8988T (cell line): ENCODE data around the gene SECTM1.
"Not testable (repeated sequence)": the region's sequence is repeated elsewhere in the genome, so short reads cannot be mapped to it uniquely, and the experiment has no call there.

ENCODE experiments used
- DNase-seq: peaks from one replicate; pipeline ENCODE4 v3.0.0; 2011

The SECTM1 gene

DNA sequence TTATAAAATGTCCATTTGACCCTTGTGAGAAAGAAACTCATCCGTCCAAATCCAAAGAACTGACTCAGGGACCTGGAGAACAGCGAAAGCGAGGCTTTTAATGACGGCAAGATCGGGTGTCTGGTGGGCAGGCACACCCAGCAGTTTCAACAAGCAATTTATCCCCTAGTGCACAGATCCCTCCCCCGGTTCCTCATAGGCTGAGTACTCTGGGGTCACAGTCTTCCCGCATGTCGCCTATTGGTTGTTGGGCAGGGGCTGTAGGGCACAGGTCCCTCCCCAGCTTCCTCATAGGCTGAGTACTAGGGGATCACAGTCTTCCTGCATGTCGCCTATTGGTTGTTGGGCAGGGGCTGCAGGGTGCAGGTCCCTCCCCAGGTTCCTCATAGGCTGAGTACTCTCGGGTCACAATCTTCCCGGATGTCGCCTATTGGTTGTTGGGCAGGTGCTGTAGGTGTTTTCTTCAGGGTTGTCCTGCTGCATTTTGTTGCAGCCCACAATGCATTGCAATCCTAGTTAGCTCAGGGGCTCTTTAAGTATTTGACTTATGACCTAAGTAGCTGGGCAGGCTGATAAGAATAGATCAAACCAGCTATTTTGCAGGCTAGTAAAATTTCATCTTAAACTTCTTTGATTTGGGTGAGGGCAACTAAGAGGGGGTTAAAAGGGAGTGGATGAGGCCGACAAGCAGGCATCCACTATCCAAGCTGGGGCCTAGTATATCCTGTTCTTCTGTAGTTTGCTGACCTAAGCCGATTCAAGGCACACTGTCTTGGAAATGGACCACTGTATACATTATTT, 34.4 kb upstream of the SECTM1 start:
- no peak for DNase-seq

DNA sequence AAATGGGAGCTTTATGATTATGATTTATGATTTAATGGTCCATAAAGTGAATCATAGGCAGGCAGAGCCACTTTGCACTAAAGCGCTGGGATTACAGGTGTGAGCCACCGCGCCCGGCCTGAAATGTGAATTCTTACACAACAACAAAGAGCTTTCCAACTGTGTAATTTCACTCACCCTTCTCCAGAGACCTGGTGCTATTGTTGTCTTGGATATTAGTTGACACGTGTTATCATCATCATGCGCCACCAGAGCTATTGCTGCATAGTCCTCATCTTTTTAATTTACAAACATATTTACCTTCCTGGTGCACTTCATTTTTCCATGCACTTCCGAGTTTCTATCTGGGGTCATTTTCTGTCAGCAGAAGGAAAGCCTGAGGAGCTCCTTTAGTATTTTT, 33.2 kb upstream of the SECTM1 start:
- no peak for DNase-seq

DNA sequence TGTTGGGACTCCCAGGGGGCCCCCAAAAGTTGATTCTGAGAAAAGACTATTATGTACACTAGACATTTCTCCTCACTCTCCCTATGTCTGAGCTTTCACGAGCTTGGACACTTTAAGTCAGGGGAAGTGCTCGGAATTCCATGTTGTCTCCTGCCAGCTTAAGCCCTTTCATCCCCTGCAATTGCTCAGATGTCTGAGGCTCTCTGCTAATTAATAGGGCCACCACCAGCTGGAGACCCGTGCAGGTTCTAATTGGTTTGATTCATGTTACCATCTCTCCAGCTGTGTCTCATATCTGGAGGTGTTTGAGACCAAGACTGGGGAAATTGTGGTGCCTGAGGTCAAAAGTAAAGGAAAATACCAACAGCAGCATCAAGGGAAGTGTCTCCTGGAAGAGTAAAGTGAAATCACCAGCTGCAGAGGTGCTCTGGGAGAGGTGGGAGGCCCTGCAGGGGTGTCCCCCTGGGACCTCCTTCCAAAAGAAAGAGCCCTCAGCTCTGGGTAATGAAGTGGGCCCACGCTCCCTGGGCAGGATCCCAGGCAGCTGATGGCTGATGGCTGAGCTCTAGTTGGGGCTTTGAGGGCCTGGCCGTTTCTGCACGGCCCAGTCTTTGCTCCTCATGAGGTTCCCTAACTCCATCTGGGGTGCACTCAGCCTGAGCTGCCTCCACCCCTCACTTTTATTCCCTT, 32.2 kb upstream of the SECTM1 start:
- no peak for DNase-seq

DNA sequence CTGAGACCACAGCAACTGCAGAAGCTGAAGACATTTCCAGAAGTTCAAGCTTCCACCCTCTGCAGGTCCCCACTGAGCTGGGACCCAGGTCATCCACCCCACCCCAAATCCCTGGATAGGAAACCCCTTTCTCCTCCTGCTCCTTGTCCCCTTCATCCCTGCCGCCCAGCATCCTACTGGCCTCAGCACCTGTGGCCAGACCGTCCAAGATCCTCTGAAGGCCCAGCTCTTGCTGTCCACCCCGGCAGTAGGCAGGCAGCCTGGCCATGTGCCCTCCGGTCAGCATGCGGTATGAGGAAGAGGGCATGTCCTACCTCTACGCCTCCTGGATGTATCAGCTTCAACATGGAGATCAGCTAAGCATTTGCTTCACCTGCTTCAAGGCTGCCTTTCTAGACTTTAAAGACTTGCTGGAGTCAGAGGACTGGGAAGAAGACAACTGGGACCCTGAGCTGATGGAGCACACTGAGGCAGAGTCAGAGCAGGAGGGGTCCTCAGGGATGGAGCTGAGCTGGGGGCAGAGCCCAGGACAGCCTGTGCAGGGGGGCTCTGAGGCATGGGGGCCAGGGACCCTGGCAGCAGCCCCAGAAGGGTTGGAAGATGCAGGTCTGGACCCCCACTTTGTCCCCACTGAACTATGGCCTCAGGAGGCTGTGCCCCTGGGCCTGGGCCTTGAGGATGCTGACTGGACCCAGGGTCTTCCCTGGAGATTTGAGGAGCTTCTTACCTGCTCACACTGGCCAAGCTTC, 28.5 kb upstream of the SECTM1 start:
- DNase-seq = no peak

DNA sequence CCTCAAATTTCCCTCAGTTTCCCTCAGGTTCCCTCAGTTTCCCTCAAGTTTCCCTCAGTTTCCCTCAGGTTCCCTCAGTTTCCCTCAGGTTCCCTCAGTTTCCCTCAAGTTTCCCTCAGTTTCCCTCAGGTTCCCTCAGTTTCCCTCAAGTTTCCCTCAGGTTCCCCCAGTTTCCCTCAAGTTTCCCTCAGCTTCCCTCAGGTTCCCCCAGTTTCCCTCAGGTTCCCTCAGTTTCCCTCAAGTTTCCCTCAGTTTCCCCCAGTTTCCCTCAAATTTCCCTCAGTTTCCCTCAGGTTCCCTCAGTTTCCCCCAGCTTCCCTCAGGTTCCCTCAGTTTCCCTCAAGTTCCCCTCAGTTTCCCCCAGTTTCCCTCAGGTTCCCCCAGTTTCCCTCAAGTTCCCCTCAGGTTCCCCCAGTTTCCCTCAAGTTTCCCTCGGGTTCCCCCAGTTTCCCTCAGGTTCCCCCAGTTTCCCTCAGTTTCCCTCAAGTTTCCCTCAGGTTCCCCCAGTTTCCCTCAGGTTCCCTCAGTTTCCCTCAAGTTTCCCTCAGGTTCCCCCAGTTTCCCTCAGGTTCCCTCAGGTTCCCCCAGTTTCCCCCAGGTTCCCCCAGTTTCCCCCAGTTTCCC, 26.0 kb upstream of the SECTM1 start:
- not testable (repeated sequence) for DNase-seq

DNA sequence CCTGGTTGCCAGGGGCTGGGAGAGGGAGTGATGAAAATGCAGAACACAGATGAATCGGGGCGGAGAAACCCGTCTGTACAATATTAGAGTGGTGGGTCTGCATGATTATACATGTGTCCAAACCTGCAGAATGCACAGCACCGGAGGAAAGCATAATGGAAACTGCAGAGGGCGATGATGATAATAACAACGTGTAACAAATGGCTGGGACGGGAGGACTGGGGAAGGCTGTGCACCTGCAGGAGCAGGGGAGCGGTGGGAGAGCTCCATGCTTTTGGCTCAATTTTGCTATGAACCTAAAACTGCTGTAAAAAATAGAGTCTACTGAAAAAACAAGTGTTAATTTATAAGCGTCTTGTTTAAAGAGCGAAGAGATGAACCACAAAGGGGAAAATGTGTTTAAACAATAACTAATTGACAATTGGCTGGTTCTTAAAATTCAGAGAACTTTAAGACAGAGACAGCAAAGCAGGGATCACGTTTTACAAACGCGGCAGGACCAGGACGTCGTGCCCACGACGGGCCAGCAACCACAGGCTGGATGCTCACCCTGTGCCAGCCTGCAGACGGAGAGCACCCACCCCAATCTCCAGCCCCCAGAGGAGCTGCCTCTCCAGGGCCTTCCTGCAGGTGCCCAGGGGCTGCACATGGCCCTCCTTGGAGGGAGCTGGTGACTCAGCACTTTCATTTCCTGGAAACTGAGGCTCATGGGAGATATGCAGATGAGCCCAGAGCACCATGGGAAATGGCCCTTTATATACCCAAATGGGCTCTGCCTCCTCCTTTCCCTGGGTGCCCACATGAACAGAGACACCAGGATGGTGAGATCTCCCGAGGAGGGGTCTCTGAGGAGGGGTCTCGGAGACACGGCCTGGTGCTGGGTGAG, 25.1 kb upstream of the SECTM1 start, which contains the start of gene TEX19:
Gene TEX19, plus strand, starts transcription at position 783 of the 886 bp plus-strand sequence. CDS start 2,904 bp downstream, outside the sequence.
- no peak for DNase-seq

DNA sequence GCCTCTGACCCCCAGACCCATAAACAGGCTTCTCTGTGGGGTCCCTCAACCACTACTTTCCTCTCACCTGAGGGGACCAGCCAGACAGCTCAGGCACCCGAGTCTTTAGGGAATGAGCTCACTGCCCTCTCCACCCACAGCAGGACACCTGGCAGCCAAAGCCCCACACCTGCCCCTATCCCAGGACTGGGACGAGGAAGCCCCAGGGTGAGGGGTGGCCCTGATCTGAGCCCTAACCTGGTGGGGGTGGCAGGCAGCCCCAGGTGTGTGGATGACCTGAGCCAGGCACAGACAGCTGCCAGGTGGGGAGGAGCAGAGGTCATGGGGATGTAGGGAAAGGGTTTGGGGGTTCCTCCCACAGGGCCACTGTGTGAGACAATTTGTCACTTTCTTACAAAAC, 23.8 kb upstream of the SECTM1 start:
- DNase-seq = no peak

DNA sequence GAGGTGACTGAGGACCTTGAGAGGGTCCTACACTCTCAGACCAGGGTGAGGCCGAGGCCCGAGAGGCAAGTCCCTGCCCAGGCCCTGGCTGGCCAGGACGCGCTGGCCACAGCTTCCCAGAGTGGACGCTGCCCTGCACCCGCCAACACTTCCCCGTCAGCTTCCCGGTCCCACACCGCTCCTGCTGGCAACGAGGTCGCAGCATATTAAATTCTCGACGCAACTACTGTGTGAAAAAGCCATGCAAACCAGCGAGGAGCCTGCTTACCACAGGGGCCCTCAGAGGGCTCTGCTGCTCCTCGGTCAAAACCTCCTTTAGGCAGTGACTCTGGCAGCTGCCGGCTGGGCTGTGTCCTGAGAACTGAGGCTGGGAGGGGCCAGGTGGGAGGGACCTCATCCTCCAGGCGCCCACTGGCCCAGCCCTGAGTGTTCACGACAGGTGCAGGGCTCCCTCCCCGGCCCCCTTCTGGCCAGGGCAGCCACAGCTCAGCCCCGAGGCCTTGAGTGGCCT, 23.3 kb upstream of the SECTM1 start:
- DNase-seq = no peak

DNA sequence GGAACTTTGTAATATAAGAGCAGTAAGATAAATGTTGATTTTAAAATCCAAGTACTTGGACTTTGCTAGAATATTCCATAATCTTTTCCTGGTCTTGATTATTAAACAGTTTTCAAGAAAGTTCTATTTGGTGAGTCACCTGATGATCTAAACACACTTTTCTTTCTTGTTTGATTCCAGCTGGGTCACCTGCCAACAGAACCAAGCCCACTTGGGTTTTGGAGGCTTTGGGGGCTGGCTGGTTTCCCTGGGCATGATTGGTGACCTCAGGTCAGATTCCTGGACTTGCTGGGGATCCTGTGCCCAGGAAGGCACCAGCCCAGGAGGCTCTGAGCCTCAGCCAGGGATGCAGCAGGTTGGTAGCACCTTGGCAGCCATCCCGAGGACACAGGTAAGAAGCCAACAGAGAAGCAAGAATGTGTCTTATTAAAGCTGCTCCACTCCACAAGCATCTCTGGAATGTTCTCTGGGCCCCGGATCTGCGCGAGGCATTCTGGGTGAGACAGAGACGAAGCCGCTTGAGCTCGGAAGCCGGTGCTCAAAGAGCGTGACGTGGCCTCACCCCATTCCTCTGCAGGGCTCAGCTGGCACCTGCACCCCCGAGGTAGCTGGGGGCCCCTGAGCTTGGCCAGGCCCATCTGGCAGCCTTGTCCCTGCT, 22.3 kb upstream of the SECTM1 start:
- no peak for DNase-seq

DNA sequence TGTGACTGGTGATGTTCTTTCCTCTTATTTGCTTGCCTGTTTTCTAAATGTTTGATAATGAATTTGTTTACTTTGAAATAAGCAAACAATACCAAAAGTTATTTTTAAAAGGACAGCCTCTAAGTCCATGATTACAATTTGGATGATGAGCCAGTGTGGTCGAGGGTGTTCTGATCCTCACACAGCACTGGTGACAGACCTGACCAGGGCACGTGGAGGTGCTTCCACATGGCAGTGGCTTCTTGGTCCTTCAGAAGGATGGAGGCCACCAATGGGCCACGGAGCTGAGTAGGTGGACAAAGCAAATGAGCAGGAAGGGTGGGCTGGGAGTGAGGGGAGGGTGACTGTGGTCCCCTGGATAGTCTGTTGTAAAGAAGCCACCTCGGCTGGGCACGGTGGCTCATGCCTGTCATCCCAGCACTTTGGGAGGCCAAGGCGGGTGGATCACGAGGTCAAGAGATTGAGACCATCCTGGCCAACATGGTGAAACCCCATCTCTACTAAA, 21.3 kb upstream of the SECTM1 start:
- no peak for DNase-seq

DNA sequence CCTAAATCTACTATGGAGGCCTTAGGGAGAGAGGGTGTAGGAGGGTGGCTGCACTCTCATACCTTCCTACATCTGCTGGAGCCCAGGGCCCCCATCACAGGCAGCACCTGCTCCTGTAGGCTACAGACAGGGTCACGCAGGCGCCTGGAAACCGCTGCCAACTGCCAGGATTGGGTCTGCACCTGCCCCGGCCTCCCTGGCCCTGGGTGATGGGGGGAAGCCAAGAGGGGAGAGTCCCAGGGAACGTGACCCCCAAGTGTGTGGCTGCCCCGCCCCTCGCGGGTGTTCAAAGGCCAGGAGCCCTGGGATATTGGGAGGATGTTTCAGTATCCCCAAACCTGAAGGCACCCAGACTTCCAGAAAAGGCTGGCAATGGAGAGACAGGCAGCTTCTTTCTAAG, 19.9 kb upstream of the SECTM1 start:
- no peak for DNase-seq

DNA sequence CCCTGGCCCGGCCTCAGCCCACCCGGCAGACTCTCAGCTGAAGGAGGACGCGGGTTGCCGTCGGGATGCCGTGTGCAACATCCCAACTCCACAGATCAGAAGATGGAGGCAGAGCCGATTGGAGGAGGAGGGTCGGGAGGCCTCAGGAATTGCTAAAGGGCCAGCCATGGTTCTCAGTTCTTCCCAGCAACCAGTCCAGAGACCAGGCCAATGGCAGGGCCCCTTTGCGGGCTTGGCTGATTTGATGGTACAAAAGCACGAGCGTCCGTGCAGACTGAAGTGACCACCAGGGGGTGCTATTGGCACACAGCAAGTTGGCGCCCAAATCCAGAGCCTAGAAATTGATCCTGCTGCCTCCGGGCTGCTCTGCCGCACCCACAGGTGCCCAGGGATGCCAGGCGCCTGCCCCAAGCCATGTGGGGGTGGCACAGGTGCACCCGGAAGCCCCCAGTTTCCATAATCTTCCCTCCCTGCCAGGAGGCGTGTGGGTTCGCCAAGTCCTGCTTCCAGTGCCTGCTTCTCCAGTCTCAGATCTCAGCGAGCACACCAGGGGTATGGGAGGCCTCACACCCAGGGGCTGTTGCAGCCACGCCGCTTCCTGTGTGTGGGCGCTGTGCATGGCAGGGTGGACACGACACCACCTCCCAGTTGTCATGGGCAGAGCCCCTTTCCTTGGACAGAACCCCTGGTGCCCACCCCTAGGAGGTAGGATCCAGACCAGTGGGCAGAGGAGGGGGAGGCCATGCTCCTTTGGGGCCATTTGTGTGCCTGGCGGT, 18.3 kb upstream of the SECTM1 start:
- peak; percentile 71 for DNase-seq

DNA sequence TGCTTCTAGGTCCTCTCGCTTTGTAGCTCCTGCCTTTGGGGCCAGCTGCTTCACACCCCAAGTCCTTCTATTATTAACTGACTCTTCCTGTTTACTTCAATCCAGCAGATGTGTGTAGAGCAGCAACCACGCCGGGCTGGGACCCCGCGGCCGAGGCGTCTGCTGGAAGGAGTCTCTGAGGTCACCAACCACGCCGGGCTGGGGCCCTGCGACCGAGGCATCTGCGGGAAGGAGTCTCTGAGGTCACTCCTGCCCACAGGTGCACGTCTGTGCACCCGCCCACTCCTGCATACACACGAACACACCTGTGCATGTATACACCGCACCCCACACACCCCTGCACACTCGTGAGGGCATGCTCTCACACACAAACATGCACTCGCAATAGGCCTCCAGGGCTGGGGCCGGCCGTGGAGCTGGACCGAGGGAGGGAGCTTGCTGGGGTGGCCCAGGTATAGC, 17.7 kb upstream of the SECTM1 start:
- DNase-seq = no peak

DNA sequence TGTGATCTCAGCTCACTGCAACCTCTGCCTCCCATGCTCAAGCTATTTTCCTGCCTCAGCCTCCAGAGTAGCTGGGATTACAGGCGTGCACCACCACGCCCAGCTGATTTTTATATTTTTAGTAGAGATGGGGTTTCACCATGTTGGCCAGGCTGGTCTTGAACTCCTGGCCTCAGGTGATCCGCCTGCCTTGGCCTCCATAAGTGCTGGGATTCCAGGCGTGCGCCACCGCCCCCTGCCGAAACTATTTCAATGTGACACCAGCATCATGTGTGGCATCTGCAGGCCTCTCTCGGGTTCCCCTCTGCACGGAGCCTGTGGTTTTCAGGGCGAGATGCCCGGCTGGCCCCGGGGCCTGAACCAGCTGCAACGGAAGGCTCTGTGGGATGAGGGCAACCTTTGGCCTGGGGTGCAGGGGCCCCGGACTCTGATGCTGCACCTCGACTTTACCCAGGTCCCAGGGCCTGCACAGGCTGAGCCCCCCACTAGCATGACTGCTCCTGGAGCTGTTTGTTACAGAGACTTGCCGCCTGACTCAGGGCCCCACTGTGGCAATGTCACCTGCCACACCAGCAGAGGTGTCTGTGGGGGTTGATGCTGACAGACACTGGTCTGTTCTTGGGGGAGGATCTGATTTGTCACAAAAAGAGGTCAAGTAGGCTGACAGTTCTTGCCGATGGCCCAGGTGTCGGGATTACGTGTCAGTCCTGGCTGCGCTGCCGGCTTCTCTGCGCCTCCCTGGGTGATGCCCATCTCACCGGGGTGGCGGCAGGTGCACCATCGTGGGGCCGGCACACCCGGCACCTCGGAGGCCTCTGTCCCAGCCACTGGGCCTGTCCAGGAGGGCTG, 16.8 kb upstream of the SECTM1 start:
- DNase-seq = no peak

DNA sequence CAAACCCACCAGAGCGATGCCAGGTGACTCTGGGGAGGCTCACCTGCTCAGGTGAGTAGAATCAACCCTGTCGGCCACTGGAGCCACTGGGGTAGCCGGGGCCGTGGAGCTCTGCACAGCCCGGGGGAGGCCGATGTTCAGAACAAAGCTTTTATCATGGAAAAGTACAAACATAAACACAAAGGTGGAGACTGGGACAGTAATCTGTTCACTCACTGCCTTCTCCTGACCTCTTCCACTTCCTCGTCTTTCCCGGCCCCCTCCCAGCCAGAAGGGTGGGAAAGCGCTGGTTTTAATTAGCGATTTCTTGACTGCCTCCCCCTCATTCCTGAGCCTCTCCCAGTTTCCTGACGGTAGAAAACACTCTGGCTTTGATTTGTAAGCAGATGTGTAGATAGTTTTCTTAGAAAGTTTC, 15.7 kb upstream of the SECTM1 start:
- DNase-seq = no peak

DNA sequence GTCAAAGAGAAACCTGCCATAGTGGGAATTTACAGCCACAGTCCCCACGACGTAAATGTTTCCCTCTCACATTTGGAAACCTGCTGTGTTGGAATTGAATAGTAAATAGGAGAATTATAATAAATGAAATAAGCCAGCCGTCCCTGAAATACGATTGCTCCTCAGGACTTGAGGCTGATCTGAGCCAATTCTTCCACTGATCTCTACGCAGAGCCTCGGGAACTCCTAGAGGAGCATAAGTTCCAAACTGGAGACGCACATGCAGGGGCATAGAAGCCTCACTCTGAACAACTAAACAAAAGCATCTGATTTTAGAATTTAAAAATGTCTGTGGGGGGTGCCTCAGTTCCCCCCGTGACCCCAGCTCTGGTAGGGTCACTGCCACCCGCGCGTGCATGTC, 15.3 kb upstream of the SECTM1 start:
- no peak for DNase-seq

DNA sequence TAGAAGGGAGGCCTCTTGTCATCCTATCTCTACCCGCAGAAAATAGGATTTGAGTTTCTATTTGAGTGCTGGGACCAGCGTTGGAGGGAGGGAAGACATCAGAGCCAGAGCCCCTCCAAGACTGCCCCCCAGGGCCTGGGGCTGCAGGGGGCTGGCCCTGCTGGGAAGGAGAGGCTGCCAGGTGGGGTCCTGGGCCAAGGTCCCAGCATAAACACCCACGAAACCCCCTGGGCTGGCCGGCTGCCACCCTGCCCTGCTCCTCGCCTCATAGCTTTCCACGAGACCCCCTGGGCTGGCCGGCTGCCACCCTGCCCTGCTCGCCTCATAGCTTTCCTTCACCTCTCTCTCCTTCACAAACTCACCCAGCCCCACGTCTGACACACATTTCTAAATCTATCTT, 14.9 kb upstream of the SECTM1 start:
- DNase-seq = no peak

DNA sequence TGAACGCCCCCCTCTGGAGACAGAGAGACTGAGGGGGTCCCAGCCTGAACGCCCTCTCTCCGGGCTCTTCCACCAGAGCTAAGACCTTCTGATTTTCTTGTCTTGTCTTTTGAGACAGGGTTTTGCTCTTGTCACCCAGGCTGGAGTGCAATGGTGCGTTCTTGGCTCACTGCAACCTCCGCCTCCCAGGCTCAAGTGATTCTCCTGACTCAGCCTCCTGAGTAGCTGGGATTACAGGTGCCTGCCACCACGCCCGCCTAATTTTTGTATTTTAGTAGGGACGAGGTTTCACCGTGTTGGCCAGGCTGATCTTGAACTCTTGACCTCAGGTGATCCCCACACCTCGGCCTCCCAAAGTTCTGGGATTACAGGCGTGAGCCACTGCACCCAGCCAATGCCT, 14.4 kb upstream of the SECTM1 start:
- not testable (repeated sequence) for DNase-seq
